ENCODE data around the gene EGFL7.

The EGFL7 gene

GRCh38 chr9:136625101-136626065 lies 37.3 kb upstream of the EGFL7 start:
- peak; percentile 46 for TF ChIP-seq CTCF (IDR thresholded peaks at IDR 0.05; ENCODE audit: low read length, missing control alignments)
- H3K4me3 ChIP-seq (replicated peaks; ENCODE audit: low read depth, low read length): no peak overlapping the region
- peak; percentile 88 for DNase-seq (ENCODE audit: low read depth)

GRCh38 chr9:136626066-136626725 lies 36.5 kb upstream of the EGFL7 start:
- no peak for TF ChIP-seq CTCF (IDR thresholded peaks at IDR 0.05; ENCODE audit: low read length, missing control alignments)
- DNase-seq (ENCODE audit: low read depth): no peak
- H3K4me3 ChIP-seq (replicated peaks; ENCODE audit: low read depth, low read length): no peak overlapping the region

DNA sequence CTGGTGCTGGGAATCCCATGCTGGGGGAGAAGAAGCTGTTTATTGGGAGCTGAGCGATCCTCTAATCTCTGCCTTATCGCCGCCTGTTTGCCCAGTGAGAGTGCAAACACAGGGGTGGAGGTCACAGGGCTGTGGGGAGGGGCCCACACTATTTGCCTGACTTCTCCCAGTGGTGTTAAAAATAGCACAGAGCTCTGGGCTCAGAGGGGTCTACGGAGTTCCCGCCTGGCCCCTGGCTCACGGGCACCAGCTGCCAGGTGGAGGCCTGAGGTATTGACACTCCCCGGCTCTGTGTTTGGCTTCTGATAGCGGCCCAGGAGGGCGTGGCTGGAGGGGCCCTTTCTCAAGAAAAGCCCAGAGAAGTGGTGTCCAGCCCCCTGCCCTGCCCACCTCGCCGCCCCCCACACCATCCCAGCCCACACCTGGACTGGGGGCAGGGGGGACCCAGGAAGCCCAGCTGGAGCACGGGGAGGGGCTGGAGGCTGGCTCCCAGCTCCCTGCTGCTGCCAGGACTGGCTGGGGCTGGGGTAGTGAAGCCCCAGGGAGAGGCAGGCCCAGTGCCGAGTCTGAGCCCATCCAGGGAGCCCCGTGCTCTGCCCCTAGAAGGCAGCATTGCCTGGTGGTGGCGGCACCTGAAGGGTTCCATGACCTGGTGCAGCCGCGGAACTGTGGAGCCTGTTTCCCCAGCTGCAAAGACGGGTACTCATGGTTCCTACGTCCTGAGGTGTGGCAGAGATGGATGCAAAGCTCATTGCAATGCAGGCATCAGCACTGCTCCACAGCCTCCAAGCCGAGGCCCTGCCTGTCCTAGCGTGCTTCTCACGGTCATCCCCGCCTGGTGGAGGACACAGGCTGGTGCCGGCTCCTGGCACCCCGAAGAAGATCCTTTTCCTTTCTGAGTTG lies 35.7 kb upstream of the EGFL7 start:
- no peak for DNase-seq (ENCODE audit: low read depth)
- TF ChIP-seq CTCF (IDR thresholded peaks at IDR 0.05; ENCODE audit: low read length, missing control alignments): no peak

DNA sequence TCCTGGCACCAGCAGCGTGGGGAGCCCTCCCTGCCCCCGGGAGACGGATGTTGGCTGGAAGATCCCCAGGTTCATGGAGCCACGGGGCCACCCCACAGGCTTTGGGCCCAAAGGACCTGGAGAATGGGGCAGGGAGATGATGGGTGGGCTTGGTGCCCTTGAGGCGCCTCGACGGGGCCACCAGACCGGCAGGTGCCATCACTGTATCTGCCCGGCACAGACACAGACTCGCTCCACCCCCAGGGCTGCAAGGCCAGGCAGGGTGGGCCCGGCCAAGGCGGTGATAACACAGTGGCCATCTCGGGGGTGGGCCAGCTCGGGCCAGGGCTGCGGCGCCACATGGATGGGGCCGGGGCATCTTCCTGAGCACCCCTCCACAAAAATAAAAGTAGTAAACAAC lies 35.0 kb upstream of the EGFL7 start:
- H3K4me3 ChIP-seq (replicated peaks; ENCODE audit: low read depth, low read length): no peak overlapping the region
- no peak for TF ChIP-seq CTCF (IDR thresholded peaks at IDR 0.05; ENCODE audit: low read length, missing control alignments)
- no peak for DNase-seq (ENCODE audit: low read depth)

More for the DNA sequence above, 35.7 kb upstream of the EGFL7 start:
- no peak overlapping the region for H3K4me3 ChIP-seq (replicated peaks; ENCODE audit: low read depth, low read length)

DNA sequence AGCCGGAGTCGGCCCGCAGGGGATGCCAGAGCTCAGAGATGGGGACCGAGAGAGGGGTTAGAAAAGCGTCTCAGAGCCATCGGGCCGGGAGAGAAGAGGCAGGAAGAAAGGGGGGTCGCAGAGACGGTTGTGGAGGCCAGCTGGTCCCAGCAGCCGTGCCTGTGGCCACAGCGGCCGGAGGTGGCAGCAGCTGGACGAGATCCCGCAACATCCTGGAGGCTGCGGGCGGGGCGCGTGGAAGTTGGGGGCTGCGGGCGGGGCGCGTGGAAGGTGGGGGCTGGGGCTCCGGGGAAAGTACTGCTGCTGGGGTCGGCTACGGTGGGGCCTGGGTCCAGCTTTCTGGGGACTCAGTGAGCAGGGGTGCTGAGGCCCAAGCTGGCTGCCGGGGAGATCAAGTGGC lies 34.4 kb upstream of the EGFL7 start:
- H3K4me3 ChIP-seq (replicated peaks; ENCODE audit: low read depth, low read length): no peak overlapping the region
- TF ChIP-seq CTCF (IDR thresholded peaks at IDR 0.05; ENCODE audit: low read length, missing control alignments): no peak
- DNase-seq (ENCODE audit: low read depth): no peak

GRCh38 chr9:136629001-136629878 lies 33.5 kb upstream of the EGFL7 start:
- TF ChIP-seq CTCF (IDR thresholded peaks at IDR 0.05; ENCODE audit: low read length, missing control alignments): no peak
- DNase-seq (ENCODE audit: low read depth): no peak
- H3K4me3 ChIP-seq (replicated peaks; ENCODE audit: low read depth, low read length): no peak overlapping the region
